Measurements from ENCODE around the gene TNFRSF8.

DNA sequence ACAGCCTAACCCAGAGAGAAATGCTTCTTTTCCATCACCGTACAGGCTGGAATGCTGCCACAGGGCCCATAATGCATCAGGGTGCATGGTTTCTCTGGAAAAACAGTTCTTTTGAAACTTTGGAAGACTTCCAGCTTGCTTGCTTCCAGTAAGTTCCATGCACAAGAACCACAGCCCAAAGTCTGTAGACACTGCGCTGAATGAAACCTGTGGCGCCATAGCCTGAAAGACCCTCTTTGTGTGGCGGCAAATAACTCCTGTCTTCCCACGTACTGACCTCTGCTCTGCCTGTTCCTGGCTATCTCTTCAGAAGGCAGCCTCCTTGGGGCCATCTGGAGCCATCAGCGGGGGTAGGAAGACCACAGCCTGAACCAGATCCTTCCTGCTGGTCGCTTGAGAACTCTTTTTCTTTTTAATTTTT is 28.7 kb upstream of the TNFRSF8 start:
- no peak for TF ChIP-seq CTCF (optimal IDR thresholded peaks at IDR 0.05 in 1 of 3, IDR thresholded peaks at IDR 0.05 in 1 of 3, conservative IDR thresholded peaks at IDR 0.05 in 1 of 3; ENCODE audit: extremely low read depth in 1 of 3, insufficient read depth in 2 of 3, low read length in 3 of 3)
- no peak for TF ChIP-seq EZH2 (IDR thresholded peaks at IDR 0.05; ENCODE audit: low read length)

All from keratinocyte (primary cell).